Renal pelvis (tissue), 12 donors: ENCODE results near the gene OR6F1. TPM values are rescaled to one million over a fixed set of nuclear protein-coding genes. Genes with fewer than 3 reads are reported as not detected.
A peak's percentile ranks its signal among the peaks of the same experiment; 100 is the strongest.
"Not testable (repeated sequence)": the region's sequence is repeated elsewhere in the genome, so short reads cannot be mapped to it uniquely, and the experiment has no call there.

Experiments
- DNase-seq: peaks from one replicate; pipeline ENCODE4 v3.0.0-alpha.2; 2013
- long read RNA-seq, 16 experiments: transcript quantifications; one replicate each; lab custom pipeline, GENCODE V29; 2026
- polyA plus RNA-seq, 3 donors: library from polyadenylated mRNA; unstranded; fragments of 120-200 nt; gene quantifications; one replicate each; pipeline ENCODE4 v1.2.1, GENCODE V29; 2013; ENCODE audit not compliant: insufficient read length in 3 of 3

Gene OR6F1
- not detected for polyA plus RNA-seq
- long read RNA-seq, donor 1: 0 reads
- long read RNA-seq, donor 2: 0 reads
- long read RNA-seq, donor 3: 0 reads
- long read RNA-seq, donor 4: 0 reads
- long read RNA-seq, donor 5: 0 reads
- long read RNA-seq, donor 6: 0 reads
- long read RNA-seq, donor 7: 0 reads
- long read RNA-seq, donor 8: 0 reads
- long read RNA-seq, donor 9: 0 reads
- long read RNA-seq, donor 10: 0 reads
- long read RNA-seq, donor 11: 0 reads
- long read RNA-seq, donor 12: 0 reads
- long read RNA-seq, donor 13: 0 reads
- long read RNA-seq, donor 14: 0 reads
- long read RNA-seq, donor 15: 0 reads
- long read RNA-seq, donor 16: 0 reads

GRCh38 chr1:247716546-247716945, at the start of gene OR6F1:
Gene OR6F1 (minus strand): TSS chr1:247716646. CDS start chr1:247712755, 3,891 bp downstream.
- DNase-seq: no peak

DNA sequence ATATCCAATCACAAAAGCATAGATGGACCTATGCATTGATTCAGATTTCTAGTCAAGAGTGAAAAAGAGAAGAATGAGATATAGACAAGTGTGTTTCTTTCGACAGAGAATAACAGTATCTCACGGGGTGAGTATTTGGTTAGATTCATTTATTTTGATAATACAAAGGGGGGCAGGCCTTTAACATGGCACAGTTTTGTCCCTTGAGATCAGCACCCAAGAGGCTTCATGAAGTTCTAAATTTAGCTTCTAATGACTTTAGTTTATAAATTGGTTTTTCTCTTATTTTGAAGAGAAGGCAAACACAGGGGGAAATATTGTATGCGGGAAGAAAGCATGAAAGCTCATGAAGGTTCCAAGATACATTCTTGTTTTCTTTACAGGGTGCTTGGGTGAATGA, 44.0 kb upstream of the OR6F1 start, which contains the start of gene OR1C1:
Gene OR1C1 (minus strand): TSS at position 101 of the 400 bp plus-strand sequence. CDS start 2,150 bp downstream, outside the sequence.
- no peak for DNase-seq

DNA sequence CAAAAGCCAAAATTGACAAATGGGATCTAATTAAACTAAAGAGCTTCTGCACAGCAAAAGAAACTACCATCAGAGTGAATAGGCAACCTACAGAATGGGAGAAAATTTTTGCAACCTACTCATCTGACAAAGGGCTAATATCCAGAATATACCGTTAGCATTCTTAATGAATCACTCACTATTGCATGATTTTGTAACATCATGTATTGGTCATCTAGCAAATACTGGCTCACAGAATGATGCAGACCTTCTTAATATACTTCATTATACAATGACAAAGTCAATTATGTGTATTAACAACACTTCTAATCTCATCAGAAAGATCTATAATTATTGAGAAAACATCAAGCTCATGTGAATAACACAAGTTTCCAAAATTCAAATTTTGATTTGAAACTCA, 37.9 kb upstream of the OR6F1 start:
- not testable (repeated sequence) for DNase-seq

DNA sequence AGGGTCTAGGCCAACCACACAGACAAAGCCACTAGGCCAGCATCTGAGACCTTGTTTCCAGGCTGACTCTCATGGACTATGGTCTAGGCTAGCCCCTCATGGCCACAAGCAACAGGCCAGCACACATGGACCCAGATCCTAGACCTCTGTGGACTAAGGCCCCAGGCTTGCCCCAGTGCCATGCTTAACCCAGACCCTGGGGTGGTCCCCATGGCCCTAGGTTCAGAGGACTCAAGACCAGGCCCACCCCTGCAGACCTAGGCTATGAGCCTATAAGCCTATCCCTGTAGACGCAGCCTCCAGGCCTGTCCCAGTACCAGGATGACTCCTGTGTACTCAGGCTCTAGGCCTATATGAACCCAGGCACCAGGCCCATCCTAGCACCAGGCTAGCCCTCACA, 33.4 kb upstream of the OR6F1 start:
- no peak for DNase-seq

GRCh38 chr1:247748041-247748440, 31.6 kb upstream of the OR6F1 start, which contains the start of gene OR14A2:
Gene OR14A2 (minus strand): TSS chr1:247748141.
- no peak for DNase-seq

- DNase-seq: no peak
Measured at GRCh38 chr1:247747616-247748015, 31.2 kb upstream of the OR6F1 start.

DNA sequence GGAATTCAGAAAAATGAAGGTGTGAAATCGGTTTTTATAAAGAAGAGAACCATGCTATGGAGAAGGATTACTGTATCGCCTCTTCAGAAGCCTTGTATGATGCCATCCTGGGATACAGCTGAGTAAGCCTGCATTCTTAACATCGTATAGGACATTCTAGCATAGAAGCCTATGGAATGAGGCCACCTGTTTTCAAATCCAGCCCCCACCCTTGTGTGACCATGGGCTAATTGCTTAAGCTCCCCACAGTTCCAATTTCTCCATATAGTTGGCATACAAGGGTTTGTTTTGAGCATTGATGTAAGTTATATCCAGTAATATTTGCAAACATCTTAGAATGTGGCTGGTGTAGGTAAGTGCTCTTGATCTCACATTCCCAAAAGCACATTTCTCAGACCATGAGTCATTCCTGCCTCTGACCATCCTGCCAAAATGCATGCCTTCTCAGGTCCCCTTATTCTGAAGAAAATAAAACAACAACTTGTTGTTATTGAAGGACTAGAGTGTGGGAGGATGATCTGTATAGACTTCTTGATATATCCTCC, 30.0 kb upstream of the OR6F1 start:
- DNase-seq: no peak

DNA sequence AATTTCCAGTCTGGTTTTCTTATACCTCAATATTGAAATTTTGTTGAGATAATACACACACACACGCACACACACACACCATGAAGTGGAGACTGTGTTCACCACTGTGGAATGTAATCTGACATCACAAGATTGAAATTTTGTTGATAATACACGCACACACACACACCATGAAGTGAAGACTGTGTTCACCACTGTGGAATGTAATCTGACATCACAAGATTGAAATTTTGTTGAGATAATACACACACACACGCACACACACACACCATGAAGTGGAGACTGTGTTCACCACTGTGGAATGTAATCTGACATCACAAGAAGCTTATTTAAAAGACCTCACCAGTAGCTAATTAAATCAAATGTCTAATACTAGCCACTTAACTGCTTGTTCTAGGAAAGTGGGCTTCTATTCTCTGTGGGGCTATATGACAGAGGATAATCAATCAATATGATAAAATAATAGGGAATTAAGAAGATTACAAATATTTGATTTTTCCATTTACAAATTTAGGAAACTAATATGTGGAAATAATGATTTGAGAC, 25.8 kb upstream of the OR6F1 start:
- not testable (repeated sequence) for DNase-seq

- DNase-seq: no peak
Measured at GRCh38 chr1:247741756-247742155, 25.3 kb upstream of the OR6F1 start.

GRCh38 chr1:247740721-247741120, 24.3 kb upstream of the OR6F1 start:
- no peak for DNase-seq

DNA sequence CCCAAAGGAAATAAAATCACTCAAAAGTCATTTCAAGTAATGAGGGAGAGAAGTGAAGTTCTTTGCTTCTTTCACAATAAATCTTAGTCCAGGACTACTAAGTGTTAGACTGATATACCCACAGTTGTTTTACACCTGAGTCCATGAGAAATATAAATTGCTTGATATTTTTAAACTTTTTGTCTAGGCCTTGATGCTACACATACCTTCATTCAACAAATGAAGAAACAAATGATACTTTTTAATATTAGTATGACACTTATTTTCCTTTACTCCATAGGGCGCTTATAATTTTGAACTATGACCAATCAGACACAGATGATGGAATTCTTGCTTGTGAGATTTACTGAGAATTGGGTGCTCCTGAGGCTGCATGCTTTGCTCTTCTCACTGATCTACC, 21.9 kb upstream of the OR6F1 start, which contains the start of gene OR14K1:
Gene OR14K1 (plus strand): TSS at position 301 of the 400 bp plus-strand sequence. CDS start 0 bp downstream, at position 301.
- DNase-seq: no peak

GRCh38 chr1:247721222-247721621, 4.8 kb upstream of the OR6F1 start:
- DNase-seq: no peak

- DNase-seq: no peak
Measured at GRCh38 chr1:247713753-247714152, 2.7 kb downstream of the OR6F1 start.

DNA sequence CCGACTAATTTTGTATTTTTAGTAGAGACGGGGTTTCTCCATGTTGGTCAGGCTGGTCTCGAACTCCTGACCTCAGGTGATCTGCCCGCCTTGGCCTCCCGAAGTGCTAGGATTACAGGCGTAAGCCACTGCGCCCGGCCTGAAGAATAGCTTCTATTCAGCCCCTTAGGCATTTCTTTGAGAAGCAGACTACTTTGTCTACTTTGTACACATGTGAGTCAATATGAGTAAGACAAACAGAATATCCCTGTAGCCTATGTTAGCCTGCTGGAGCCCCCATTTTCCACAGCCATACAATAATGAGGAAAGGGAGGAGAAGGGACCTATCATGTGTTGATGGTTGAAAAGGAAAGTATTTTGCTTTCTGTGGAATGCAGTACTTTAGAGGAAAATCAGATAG, 5.8 kb downstream of the OR6F1 start:
- DNase-seq: not testable (repeated sequence)

GRCh38 chr1:247701338-247701737, 15.1 kb downstream of the OR6F1 start:
- no peak for DNase-seq

DNA sequence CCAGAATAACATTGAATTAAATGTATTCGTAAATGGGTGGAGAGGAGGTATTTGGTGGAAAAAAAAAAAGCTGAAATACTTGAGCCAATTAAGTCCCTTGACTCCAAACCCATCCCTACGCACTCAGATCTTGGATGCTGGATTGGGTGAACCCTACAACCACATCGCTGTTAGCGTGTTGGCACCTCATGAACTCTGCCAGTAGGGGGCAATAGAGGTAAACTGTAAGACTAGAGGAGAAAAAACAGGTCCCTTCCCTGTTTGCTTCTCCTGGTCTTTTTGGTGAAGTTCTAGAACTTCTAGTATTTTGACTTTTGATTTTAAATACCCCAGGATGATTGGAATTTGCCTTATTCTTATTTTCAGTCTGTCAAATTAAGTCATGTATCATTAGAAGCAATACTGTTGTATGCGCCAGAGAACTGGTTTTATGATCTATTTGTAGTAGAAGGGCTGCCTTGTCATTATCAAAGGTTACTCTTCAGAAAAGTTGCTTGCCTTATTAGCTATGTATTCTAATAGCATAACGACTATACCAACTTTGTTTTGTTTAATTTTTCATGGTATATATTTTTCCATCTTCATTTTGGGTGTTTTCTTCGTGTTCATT, 35.1 kb downstream of the OR6F1 start:
- peak; percentile 16 for DNase-seq

DNA sequence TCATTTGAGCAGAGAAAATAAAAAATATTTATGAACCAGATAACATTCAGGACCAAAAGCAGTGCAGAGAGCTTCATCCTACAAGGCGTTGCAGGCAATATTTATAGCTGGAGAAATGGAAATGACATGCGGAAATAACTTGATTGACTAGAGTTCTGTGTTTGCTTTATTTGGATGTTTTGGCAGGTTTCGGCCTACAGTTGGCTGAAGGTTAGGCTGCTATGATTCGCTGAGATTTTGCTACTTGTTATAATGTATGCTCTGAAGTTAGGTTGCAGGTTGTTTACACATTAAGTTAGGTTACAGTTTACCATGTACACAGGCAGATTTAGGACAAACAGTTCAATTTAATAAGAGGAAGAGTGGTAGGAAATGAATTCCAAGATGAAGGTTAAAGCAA, 36.3 kb downstream of the OR6F1 start:
- DNase-seq: no peak

- DNase-seq: no peak
Measured at GRCh38 chr1:247679639-247680038, 36.8 kb downstream of the OR6F1 start, which contains the start of gene OR13G1. Gene OR13G1 (minus strand): TSS chr1:247679739. CDS start chr1:247673041, 6,698 bp downstream.

DNA sequence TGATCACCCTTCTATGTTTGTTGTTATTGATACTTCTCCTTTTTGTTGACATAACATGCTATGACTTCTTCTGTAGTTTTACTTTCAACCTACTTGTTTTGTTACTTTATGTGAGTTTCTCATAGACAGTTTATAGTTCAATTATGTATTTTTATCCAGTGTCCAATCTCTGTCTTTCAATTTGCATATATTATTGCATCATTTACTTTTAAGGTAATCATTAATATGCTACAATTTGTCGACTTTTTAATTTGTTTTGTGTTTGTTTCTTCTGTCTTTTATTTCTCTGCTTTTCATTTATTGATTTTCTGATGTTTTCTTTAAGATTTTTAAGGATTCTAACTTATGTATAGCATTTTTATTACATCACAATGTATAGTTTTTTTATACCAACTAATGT, 47.2 kb downstream of the OR6F1 start:
- no peak for DNase-seq
